Gastroesophageal sphincter (tissue), 3 donors: ENCODE measurements around the gene OR4D2.

Experiments
- POLR2A ChIP-seq, 2 donors: fragments of 450-650 bp; IDR thresholded peaks; one replicate each; pipeline ENCODE4 v1.6.1; 2017; ENCODE audit warnings: antibody characterized with exemption in 2 of 2, mild to moderate bottlenecking in 2 of 2, moderate library complexity in 1 of 2
- POLR2AphosphoS5 ChIP-seq: sonication (generic); formaldehyde crosslinking; IDR thresholded peaks from one replicate; pipeline ENCODE4 v1.6.1; 2017; ENCODE audit warnings: antibody characterized with exemption
- TF ChIP-seq, protein P1 (sequence below), 4 experiments: fragments of 200-600 bp in 2 of 4; fragments of 450-650 bp in 2 of 4; sonication (generic) in 1 of 4; IDR thresholded peaks; one replicate each; pipeline ENCODE4 v1.5.1; 2017 to 2019; ENCODE audit warnings: antibody characterized with exemption in 4 of 4, mild to moderate bottlenecking in 2 of 4, moderate library complexity in 2 of 4

DNA sequence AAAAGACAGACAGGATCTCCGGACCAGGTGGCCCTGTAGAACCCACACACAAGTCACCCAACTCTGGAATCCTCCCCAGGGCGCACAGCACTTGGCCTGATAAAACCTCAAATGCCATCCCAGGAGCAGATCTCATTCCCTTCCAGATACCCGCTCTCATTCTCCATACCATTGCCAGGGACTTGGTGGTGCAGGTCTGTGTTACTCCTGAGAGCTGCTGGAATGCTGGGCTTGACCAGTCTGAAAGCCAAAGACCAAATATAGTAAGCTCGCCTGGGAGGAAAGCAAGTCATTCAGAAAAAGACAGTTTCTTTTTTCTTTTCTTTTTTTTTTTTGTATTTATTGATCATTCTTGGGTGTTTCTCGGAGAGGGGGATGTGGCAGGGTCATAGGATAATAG is 41.6 kb downstream of the OR4D2 start:
- TF ChIP-seq POLR2AphosphoS5 (no peak), POLR2A (IDR thresholded peaks at IDR 0.05) (no peak)
- TF ChIP-seq, protein P1, sequence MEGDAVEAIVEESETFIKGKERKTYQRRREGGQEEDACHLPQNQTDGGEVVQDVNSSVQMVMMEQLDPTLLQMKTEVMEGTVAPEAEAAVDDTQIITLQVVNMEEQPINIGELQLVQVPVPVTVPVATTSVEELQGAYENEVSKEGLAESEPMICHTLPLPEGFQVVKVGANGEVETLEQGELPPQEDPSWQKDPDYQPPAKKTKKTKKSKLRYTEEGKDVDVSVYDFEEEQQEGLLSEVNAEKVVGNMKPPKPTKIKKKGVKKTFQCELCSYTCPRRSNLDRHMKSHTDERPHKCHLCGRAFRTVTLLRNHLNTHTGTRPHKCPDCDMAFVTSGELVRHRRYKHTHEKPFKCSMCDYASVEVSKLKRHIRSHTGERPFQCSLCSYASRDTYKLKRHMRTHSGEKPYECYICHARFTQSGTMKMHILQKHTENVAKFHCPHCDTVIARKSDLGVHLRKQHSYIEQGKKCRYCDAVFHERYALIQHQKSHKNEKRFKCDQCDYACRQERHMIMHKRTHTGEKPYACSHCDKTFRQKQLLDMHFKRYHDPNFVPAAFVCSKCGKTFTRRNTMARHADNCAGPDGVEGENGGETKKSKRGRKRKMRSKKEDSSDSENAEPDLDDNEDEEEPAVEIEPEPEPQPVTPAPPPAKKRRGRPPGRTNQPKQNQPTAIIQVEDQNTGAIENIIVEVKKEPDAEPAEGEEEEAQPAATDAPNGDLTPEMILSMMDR (IDR thresholded peaks at IDR 0.05) = no peak
